ENCODE measurements around the gene WRAP73.

The WRAP73 gene

GRCh38 chr1:3650248-3651025, 534 bp upstream of the WRAP73 start:
- DNase-seq (ENCODE audit: low read depth, low spot score): no peak

- no peak for DNase-seq (ENCODE audit: low read depth, low spot score)
Measured at GRCh38 chr1:3646596-3646995, 3.3 kb downstream of the WRAP73 start.

- DNase-seq (ENCODE audit: low read depth, low spot score): no peak
Measured at GRCh38 chr1:3645666-3646355, 4.1 kb downstream of the WRAP73 start.

GRCh38 chr1:3645247-3645646, 4.7 kb downstream of the WRAP73 start:
- DNase-seq (ENCODE audit: low read depth, low spot score): no peak

- DNase-seq (ENCODE audit: low read depth, low spot score): no peak
Measured at GRCh38 chr1:3644273-3644672, 5.6 kb downstream of the WRAP73 start.

- DNase-seq (ENCODE audit: low read depth, low spot score): no peak
Measured at GRCh38 chr1:3642919-3643675, 6.8 kb downstream of the WRAP73 start.

GRCh38 chr1:3641816-3642215, 8.1 kb downstream of the WRAP73 start:
- DNase-seq (ENCODE audit: low read depth, low spot score): no peak

- no peak for DNase-seq (ENCODE audit: low read depth, low spot score)
Measured at GRCh38 chr1:3641046-3641760, 8.7 kb downstream of the WRAP73 start.

GRCh38 chr1:3640121-3640837, 9.6 kb downstream of the WRAP73 start:
- no peak for DNase-seq (ENCODE audit: low read depth, low spot score)

GRCh38 chr1:3639397-3639911, 10.4 kb downstream of the WRAP73 start:
- no peak for DNase-seq (ENCODE audit: low read depth, low spot score)

GRCh38 chr1:3638676-3639075, 11.2 kb downstream of the WRAP73 start:
- no peak for DNase-seq (ENCODE audit: low read depth, low spot score)

- DNase-seq (ENCODE audit: low read depth, low spot score): no peak
Measured at GRCh38 chr1:3638027-3638426, 11.9 kb downstream of the WRAP73 start.

GRCh38 chr1:3636531-3636930, 13.4 kb downstream of the WRAP73 start:
- no peak for DNase-seq (ENCODE audit: low read depth, low spot score)

- no peak for DNase-seq (ENCODE audit: low read depth, low spot score)
Measured at GRCh38 chr1:3636080-3636479, 13.8 kb downstream of the WRAP73 start.

GRCh38 chr1:3634059-3634800, 15.7 kb downstream of the WRAP73 start:
- DNase-seq (ENCODE audit: low read depth, low spot score): no peak

- DNase-seq (ENCODE audit: low read depth, low spot score): no peak
Measured at GRCh38 chr1:3633344-3634058, 16.4 kb downstream of the WRAP73 start.

- no peak for DNase-seq (ENCODE audit: low read depth, low spot score)
Measured at GRCh38 chr1:3632716-3633343, 17.1 kb downstream of the WRAP73 start.

GRCh38 chr1:3632298-3632697, 17.6 kb downstream of the WRAP73 start:
- DNase-seq (ENCODE audit: low read depth, low spot score): no peak
